ENCODE results near the gene UFSP1. TPM values are rescaled to one million over a fixed set of nuclear protein-coding genes. Genes with fewer than 3 reads are reported as not detected.

UFSP1 gene
- total RNA-seq, 1 experiment from 2014 or later: 4.8 TPM

DNA sequence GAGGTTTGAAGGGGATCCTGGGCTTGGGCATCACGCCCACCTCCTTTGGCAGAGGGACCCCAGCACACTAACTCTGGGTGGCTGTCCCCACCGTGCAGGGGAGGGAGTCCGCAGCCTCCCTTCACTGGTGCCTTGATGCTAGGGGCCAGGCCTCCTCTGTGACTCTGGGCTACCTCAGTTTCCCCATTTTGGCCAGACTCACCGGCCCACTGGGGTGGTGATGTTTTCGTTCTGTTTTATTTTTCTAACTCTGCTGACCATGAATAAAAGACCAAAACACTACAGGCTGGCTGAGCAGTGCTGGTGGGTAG lies 22.8 kb downstream of the UFSP1 start (continued):
- TF ChIP-seq FOXJ3 (CRISPR knock-in tag; IDR thresholded peaks at IDR 0.05; ENCODE audit: borderline replicate concordance) (no peak), NFE2L1 (CRISPR knock-in tag; IDR thresholded peaks at IDR 0.05) (no peak), NFYB (CRISPR knock-in tag; conservative IDR thresholded peaks at IDR 0.05; ENCODE audit: low read depth) (no peak), CTCF (IDR thresholded peaks at IDR 0.05) (no peak), CREB1 (CRISPR knock-in tag; IDR thresholded peaks at IDR 0.05) (no peak)
- TF ChIP-seq, protein P1, sequence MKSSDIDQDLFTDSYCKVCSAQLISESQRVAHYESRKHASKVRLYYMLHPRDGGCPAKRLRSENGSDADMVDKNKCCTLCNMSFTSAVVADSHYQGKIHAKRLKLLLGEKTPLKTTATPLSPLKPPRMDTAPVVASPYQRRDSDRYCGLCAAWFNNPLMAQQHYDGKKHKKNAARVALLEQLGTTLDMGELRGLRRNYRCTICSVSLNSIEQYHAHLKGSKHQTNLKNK (CRISPR knock-in tag; IDR thresholded peaks at IDR 0.05): no peak

- Mint-ChIP-seq H3K4me1 (peaks cover 8% of the 10 kb centered on the region), H3K36me3 (peaks cover 23% of the 10 kb centered on the region), H3K27ac (no peak overlapping the region), H3K4me3 (peak overlapping the region; percentile 92), H3K9me3 (no peaks in the 10 kb centered on the region), H3K27me3 (ENCODE audit: low read depth) (no peaks in the 10 kb centered on the region)
- POLR2A ChIA-PET: interaction anchor here (1.0 to 2.1 kb wide), 4 partner anchors 9 to 38 kb away, joined by 3 to 7 read pairs (median 5); partner anchors contain the start of genes EPHB4, SLC12A9, SRRT and UFSP1
- no peak for TF ChIP-seq TEAD1 (CRISPR knock-in tag; IDR thresholded peaks at IDR 0.05)
- peak; percentile 8 for ATAC-seq
- CTCF ChIA-PET: interaction anchor here (0.5 to 1.0 kb wide), 4 partner anchors 13 to 193 kb away, joined by 3 to 4 read pairs (median 3); partner anchors contain the start of genes POP7, SLC12A9 and UFSP1
- DNase-seq (ENCODE audit: low spot score): no peak
Measured at GRCh38 chr7:100865938-100866728, 23.4 kb downstream of the UFSP1 start.

DNA sequence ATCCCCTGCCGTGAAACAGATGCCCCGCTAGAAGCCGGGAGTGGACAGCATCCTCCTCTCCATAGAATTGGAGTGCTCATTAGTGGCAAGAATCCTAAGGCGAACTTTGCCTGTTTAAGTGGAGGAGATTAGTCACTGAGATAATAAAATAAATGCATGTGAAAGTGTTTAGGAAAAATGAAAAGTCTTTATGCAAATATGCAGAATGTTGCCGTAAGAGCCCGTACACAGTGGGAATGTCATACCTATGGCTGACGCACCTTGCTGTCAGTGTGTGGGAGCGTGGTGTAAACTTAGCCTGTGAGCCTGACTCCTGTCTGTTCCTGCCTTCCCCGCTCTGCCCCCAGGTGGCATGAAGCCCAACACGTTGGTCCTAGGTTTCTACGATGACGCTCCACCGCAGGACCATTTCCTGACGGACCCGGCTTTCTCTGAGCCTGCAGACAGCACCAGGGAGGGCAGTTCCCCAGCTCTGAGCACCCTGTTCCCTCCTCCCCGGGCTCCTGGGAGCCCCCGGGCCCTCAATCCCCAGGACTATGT lies 24.1 kb downstream of the UFSP1 start:
- ChIA-PET CTCF (interaction anchor here (0.6 to 1.4 kb wide), 3 partner anchors 24 to 160 kb away, joined by 3 to 4 read pairs (median 3); partner anchors contain the start of genes POP7 and UFSP1), POLR2A (no interaction called here)
- H3K27me3 Mint-ChIP-seq (ENCODE audit: low read depth): no peaks in the 10 kb centered on the region
- H3K4me3 Mint-ChIP-seq: no peak overlapping the region
- DNase-seq (ENCODE audit: low spot score): no peak
- no peaks in the 10 kb centered on the region for H3K9me3 Mint-ChIP-seq
- peak overlapping the region; percentile 6; the same call in 1 of the 2 replicates for H3K27ac Mint-ChIP-seq
- peaks cover 8% of the 10 kb centered on the region for H3K4me1 Mint-ChIP-seq
- peaks cover 22% of the 10 kb centered on the region for H3K36me3 Mint-ChIP-seq
- peak; percentile 34 for ATAC-seq
- TF ChIP-seq ELF4 (CRISPR knock-in tag; IDR thresholded peaks at IDR 0.05; ENCODE audit: low read depth) (no peak), RORB (CRISPR knock-in tag; IDR thresholded peaks at IDR 0.05) (no peak), IRF2 (CRISPR knock-in tag; IDR thresholded peaks at IDR 0.05; ENCODE audit: borderline replicate concordance, low read depth) (no peak), ZNF423 (CRISPR knock-in tag; IDR thresholded peaks at IDR 0.05) (no peak), ZNF416 (CRISPR knock-in tag; IDR thresholded peaks at IDR 0.05) (no peak), TP53 (CRISPR knock-in tag; IDR thresholded peaks at IDR 0.05) (no peak), CTCF (IDR thresholded peaks at IDR 0.05) (no peak), CBFB (CRISPR knock-in tag; IDR thresholded peaks at IDR 0.05; ENCODE audit: low read depth) (no peak), TCF7 (CRISPR knock-in tag; IDR thresholded peaks at IDR 0.05; ENCODE audit: low read depth) (no peak), ATF1 (CRISPR knock-in tag; IDR thresholded peaks at IDR 0.05) (no peak), CREB1 (CRISPR knock-in tag; IDR thresholded peaks at IDR 0.05) (no peak)
- TF ChIP-seq, protein P2, sequence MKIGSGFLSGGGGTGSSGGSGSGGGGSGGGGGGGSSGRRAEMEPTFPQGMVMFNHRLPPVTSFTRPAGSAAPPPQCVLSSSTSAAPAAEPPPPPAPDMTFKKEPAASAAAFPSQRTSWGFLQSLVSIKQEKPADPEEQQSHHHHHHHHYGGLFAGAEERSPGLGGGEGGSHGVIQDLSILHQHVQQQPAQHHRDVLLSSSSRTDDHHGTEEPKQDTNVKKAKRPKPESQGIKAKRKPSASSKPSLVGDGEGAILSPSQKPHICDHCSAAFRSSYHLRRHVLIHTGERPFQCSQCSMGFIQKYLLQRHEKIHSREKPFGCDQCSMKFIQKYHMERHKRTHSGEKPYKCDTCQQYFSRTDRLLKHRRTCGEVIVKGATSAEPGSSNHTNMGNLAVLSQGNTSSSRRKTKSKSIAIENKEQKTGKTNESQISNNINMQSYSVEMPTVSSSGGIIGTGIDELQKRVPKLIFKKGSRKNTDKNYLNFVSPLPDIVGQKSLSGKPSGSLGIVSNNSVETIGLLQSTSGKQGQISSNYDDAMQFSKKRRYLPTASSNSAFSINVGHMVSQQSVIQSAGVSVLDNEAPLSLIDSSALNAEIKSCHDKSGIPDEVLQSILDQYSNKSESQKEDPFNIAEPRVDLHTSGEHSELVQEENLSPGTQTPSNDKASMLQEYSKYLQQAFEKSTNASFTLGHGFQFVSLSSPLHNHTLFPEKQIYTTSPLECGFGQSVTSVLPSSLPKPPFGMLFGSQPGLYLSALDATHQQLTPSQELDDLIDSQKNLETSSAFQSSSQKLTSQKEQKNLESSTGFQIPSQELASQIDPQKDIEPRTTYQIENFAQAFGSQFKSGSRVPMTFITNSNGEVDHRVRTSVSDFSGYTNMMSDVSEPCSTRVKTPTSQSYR (CRISPR knock-in tag; IDR thresholded peaks at IDR 0.05): no peak
- TF ChIP-seq, protein P3, sequence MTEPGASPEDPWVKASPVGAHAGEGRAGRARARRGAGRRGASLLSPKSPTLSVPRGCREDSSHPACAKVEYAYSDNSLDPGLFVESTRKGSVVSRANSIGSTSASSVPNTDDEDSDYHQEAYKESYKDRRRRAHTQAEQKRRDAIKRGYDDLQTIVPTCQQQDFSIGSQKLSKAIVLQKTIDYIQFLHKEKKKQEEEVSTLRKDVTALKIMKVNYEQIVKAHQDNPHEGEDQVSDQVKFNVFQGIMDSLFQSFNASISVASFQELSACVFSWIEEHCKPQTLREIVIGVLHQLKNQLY (CRISPR knock-in tag; IDR thresholded peaks at IDR 0.05): no peak
- TF ChIP-seq, protein P4, sequence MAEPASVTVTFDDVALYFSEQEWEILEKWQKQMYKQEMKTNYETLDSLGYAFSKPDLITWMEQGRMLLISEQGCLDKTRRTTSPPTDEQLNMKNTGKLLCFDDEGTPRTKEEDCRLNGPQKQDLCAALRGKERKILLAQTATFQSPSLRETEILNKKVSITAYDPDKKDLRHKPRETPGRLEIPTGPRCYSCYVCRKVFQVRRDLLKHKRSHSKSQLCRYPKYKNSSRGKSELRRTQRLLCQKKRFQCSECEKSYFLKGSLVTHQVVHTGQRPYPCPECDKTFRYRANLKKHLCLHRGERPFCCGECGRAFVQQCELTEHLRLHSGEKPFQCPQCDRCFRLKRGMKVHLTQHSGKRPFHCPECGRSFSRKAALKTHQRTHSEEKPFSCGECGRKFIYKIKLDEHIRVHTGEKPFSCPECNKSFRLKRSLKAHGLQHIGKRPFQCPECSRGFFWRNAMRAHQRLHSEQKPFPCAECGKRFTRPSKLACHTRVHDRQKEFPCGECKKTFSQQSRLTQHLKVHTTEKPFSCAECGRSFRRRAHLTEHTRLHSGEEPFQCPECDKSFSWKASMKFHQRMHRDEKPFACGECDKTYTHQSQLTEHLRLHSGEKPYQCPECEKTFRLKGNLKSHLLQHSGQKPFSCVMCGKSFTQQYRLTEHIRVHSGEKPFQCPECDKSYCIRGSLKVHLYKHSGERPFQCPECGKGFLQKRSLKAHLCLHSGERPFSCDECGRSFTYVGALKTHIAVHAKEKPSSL (CRISPR knock-in tag; conservative IDR thresholded peaks at IDR 0.05): no peak
